ENCODE measurements around the gene SLC38A4.
"Not testable (repeated sequence)": the region's sequence is repeated elsewhere in the genome, so short reads cannot be mapped to it uniquely, and the experiment has no call there.

The SLC38A4 gene

GRCh38 chr12:46825591-46826414 is at the start of gene SLC38A4:
SLC38A4 (minus strand) TSS chr12:46825997; CDS start chr12:46793071, 32,926 bp downstream.
- DNase-seq (ENCODE audit: low read depth in 2 of 2): no peak

GRCh38 chr12:46875095-46875494 is 49.3 kb upstream of the SLC38A4 start:
- no peak for DNase-seq (ENCODE audit: low read depth in 2 of 2)

GRCh38 chr12:46874642-46875041 is 48.8 kb upstream of the SLC38A4 start:
- no peak for DNase-seq (ENCODE audit: low read depth in 2 of 2)

- no peak for DNase-seq (ENCODE audit: low read depth in 2 of 2)
Observed at GRCh38 chr12:46872135-46872534, 46.3 kb upstream of the SLC38A4 start.

GRCh38 chr12:46865311-46865710 is 39.5 kb upstream of the SLC38A4 start:
- no peak for DNase-seq (ENCODE audit: low read depth in 2 of 2)

GRCh38 chr12:46858368-46858767 is 32.6 kb upstream of the SLC38A4 start:
- no peak for DNase-seq (ENCODE audit: low read depth in 2 of 2)

- DNase-seq (ENCODE audit: low read depth in 2 of 2): no peak
Observed at GRCh38 chr12:46857486-46857885, 31.7 kb upstream of the SLC38A4 start.

- DNase-seq (ENCODE audit: low read depth in 2 of 2): no peak
Observed at GRCh38 chr12:46855760-46856159, 30.0 kb upstream of the SLC38A4 start.

- DNase-seq (ENCODE audit: low read depth in 2 of 2): not testable (repeated sequence)
Observed at GRCh38 chr12:46854188-46854587, 28.4 kb upstream of the SLC38A4 start.

- not testable (repeated sequence) for DNase-seq (ENCODE audit: low read depth in 2 of 2)
Observed at GRCh38 chr12:46848792-46849191, 23.0 kb upstream of the SLC38A4 start.

- DNase-seq (ENCODE audit: low read depth in 2 of 2): no peak
Observed at GRCh38 chr12:46847001-46847400, 21.2 kb upstream of the SLC38A4 start.

- no peak for DNase-seq (ENCODE audit: low read depth in 2 of 2)
Observed at GRCh38 chr12:46843811-46844210, 18.0 kb upstream of the SLC38A4 start.

- no peak for DNase-seq (ENCODE audit: low read depth in 2 of 2)
Observed at GRCh38 chr12:46841891-46842290, 16.1 kb upstream of the SLC38A4 start.

- no peak for DNase-seq (ENCODE audit: low read depth in 2 of 2)
Observed at GRCh38 chr12:46839964-46840363, 14.2 kb upstream of the SLC38A4 start.

GRCh38 chr12:46839232-46839631 is 13.4 kb upstream of the SLC38A4 start:
- no peak for DNase-seq (ENCODE audit: low read depth in 2 of 2)

- DNase-seq (ENCODE audit: low read depth in 2 of 2): no peak
Observed at GRCh38 chr12:46835785-46836184, 10.0 kb upstream of the SLC38A4 start.

GRCh38 chr12:46832130-46832704 is 6.4 kb upstream of the SLC38A4 start:
- no peak for DNase-seq (ENCODE audit: low read depth in 2 of 2)

GRCh38 chr12:46831335-46832129 is 5.7 kb upstream of the SLC38A4 start:
- DNase-seq (ENCODE audit: low read depth in 2 of 2): no peak

- no peak for DNase-seq (ENCODE audit: low read depth in 2 of 2)
Observed at GRCh38 chr12:46830731-46831334, 5.0 kb upstream of the SLC38A4 start.

GRCh38 chr12:46824709-46825108 is 1.1 kb downstream of the SLC38A4 start:
- DNase-seq (ENCODE audit: low read depth in 2 of 2): no peak

- DNase-seq (ENCODE audit: low read depth in 2 of 2): no peak
Observed at GRCh38 chr12:46818642-46819041, 7.2 kb downstream of the SLC38A4 start.

GRCh38 chr12:46815809-46816208 is 10.0 kb downstream of the SLC38A4 start:
- no peak for DNase-seq (ENCODE audit: low read depth in 2 of 2)
